Measurements from ENCODE around the gene CENPS. TPM values are rescaled to one million over a fixed set of nuclear protein-coding genes. Genes with fewer than 3 reads are reported as not detected.
"Not testable (repeated sequence)": the region's sequence is repeated elsewhere in the genome, so short reads cannot be mapped to it uniquely, and the experiment has no call there.

Gene CENPS
- total and polyA plus RNA-seq, 8 donors: 1.8 to 29.5 (median 10.0) TPM; not detected in 2

GRCh38 chr1:10473145-10473765, 43.0 kb downstream of the CENPS start:
- Histone ChIP-seq H3K9me3 (no peaks in the 10 kb centered on the region), H3K27me3 (no peaks in the 10 kb centered on the region), H3K27ac (peak overlapping the region in 3 of 5 donors; percentile 82 to 86 (median 83)), H3K4me3 (peak overlapping the region in 3 of 4 donors; percentile 74 to 93 (median 86)), H3K4me1 (peaks cover 22 to 58% (median 47%) of the 10 kb centered on the region in 4 donors), H3K36me3 (peaks cover 8 to 13% (median 12%) of the 10 kb centered on the region in 4 donors)
- TF ChIP-seq EP300 (IDR thresholded peaks at IDR 0.05) (no peak), POLR2A (IDR thresholded peaks at IDR 0.05) (no peak), CTCF (IDR thresholded peaks at IDR 0.05) (no peak), POLR2AphosphoS5 (IDR thresholded peaks at IDR 0.05) (no peak)
- 82 to 90% (median 86%) methylated on average over 23 of the region's 23 CpGs for WGBS, 5 donors
- intact Hi-C loops (cut with DNase I; ENCODE audit: low total_unique reads): no loop called here
- no peak for DNase-seq

- H3K4me3 ChIP-seq: peak overlapping the region; percentile 90 to 98 (median 94)
- WGBS, 5 donors: 88 to 92% (median 90%) methylated on average over 9 to 10 of the region's 10 CpGs
- H3K27ac ChIP-seq: peak overlapping the region; percentile 87 to 92 (median 89)
- peaks cover 22 to 59% (median 47%) of the 10 kb centered on the region in 4 donors for H3K4me1 ChIP-seq
- H3K27me3 ChIP-seq; H3K9me3 ChIP-seq; intact Hi-C loops (cut with DNase I; ENCODE audit: low total_unique reads); DNase-seq; H3K36me3 ChIP-seq: not testable (repeated sequence)
These were observed 44.0 kb downstream of the CENPS start for GRCh38 chr1:10474309-10474612.

- peak within 1 kb of the TSS; percentile 87 to 92 (median 89) for H3K27ac ChIP-seq
- no peaks in the 10 kb centered on the region for H3K36me3 ChIP-seq
- peak; percentile 87 to 96 for DNase-seq
- H3K9me3 ChIP-seq: no peaks in the 10 kb centered on the region
- H3K4me3 ChIP-seq: peak within 1 kb of the TSS; percentile 90 to 98 (median 94)
- TF ChIP-seq POLR2A (IDR thresholded peaks at IDR 0.05): no peak
- TF ChIP-seq EP300 (IDR thresholded peaks at IDR 0.05): no peak
- TF ChIP-seq CTCF (IDR thresholded peaks at IDR 0.05): no peak
- peak in 2 of 3 donors; percentile 65 to 76 for TF ChIP-seq POLR2AphosphoS5 (IDR thresholded peaks at IDR 0.05)
- H3K4me1 ChIP-seq: peaks cover 22 to 63% (median 48%) of the 10 kb centered on the region in 4 donors
- intact Hi-C loops (cut with DNase I; ENCODE audit: low total_unique reads): no loop called here
- 10 to 16% (median 11%) methylated on average over 30 to 50 of the region's 50 CpGs for whole genome bisulfite sequencing, 5 donors
- no peaks in the 10 kb centered on the region for H3K27me3 ChIP-seq
These were observed 44.6 kb downstream of the CENPS start, which contains the start of gene PEX14 for GRCh38 chr1:10474613-10475507. Gene PEX14, plus strand, starts transcription at chr1:10474950. Its CDS starts 17 bp downstream, at chr1:10474967.

GRCh38 chr1:10475510-10475909, 45.3 kb downstream of the CENPS start:
- 0 to 5% (median 2%) methylated on average over 13 of the region's 13 CpGs for WGBS, 5 donors
- Histone ChIP-seq H3K27me3 (no peaks in the 10 kb centered on the region), H3K9me3 (no peaks in the 10 kb centered on the region), H3K27ac (peak overlapping the region; percentile 87 to 92 (median 89)), H3K36me3 (no peaks in the 10 kb centered on the region), H3K4me3 (peak overlapping the region; percentile 90 to 98 (median 94)), H3K4me1 (peaks cover 22 to 63% (median 49%) of the 10 kb centered on the region in 4 donors)
- no peak for TF ChIP-seq EP300 (IDR thresholded peaks at IDR 0.05)
- TF ChIP-seq POLR2AphosphoS5 (IDR thresholded peaks at IDR 0.05): no peak
- no peak for TF ChIP-seq POLR2A (IDR thresholded peaks at IDR 0.05)
- TF ChIP-seq CTCF (IDR thresholded peaks at IDR 0.05): no peak
- DNase-seq: no peak
- intact Hi-C loops (cut with DNase I; ENCODE audit: low total_unique reads): no loop called here
